Epithelial cell of proximal tubule (primary cell): ENCODE results near the gene BUB1B. TPM values are rescaled to one million over a fixed set of nuclear protein-coding genes. Genes with fewer than 3 reads are reported as not detected.

Experiments used
- DNase-seq: peaks from one replicate; pipeline ENCODE4 v3.0.0-alpha.2; 2011; ENCODE audit warnings: low read depth
- H3K4me3 ChIP-seq: 2 replicates; pipeline ENCODE4 v1.5.1; 2011; ENCODE audit warnings: low read depth, mild to moderate bottlenecking, low read length
- CTCF ChIP-seq: conservative IDR thresholded peaks from 2 replicates; pipeline ENCODE4 v1.5.1; 2012; ENCODE audit warnings: low read depth, mild to moderate bottlenecking, low read length
- total RNA-seq: library from RNA; depleted of rRNA; stranded (reverse); fragments of >200 nt; gene quantifications from 2 replicates; pipeline ENCODE4 v1.2.3, GENCODE V29; 2015

Gene BUB1B
- total RNA-seq, 1 donor from 2014 or later = 86.4 TPM

GRCh38 chr15:40198355-40199085, 37.7 kb downstream of the BUB1B start:
- no peak for TF ChIP-seq CTCF
- no peak overlapping the region for H3K4me3 ChIP-seq
- no peak for DNase-seq

GRCh38 chr15:40204100-40204499, 43.2 kb downstream of the BUB1B start:
- TF ChIP-seq CTCF = no peak
- H3K4me3 ChIP-seq = no peak overlapping the region
- no peak for DNase-seq

GRCh38 chr15:40217166-40217824, 56.4 kb downstream of the BUB1B start:
- no peak overlapping the region for H3K4me3 ChIP-seq
- peak; percentile 85 for TF ChIP-seq CTCF
- peak; percentile 20 for DNase-seq

- no peak for DNase-seq
- no peak for TF ChIP-seq CTCF
- H3K4me3 ChIP-seq = no peak overlapping the region
Observed at GRCh38 chr15:40219801-40220200, 58.9 kb downstream of the BUB1B start.

- no peak for TF ChIP-seq CTCF
- DNase-seq = no peak
- H3K4me3 ChIP-seq = no peak overlapping the region
Observed at GRCh38 chr15:40222131-40222530, 61.3 kb downstream of the BUB1B start.

- TF ChIP-seq CTCF = no peak
- H3K4me3 ChIP-seq = no peak overlapping the region
- no peak for DNase-seq
Observed at GRCh38 chr15:40226736-40227135, 65.9 kb downstream of the BUB1B start.
